ENCODE data around the gene MSTO1.
"Not testable (repeated sequence)": the region's sequence is repeated elsewhere in the genome, so short reads cannot be mapped to it uniquely, and the experiment has no call there.

Gene MSTO1

DNA sequence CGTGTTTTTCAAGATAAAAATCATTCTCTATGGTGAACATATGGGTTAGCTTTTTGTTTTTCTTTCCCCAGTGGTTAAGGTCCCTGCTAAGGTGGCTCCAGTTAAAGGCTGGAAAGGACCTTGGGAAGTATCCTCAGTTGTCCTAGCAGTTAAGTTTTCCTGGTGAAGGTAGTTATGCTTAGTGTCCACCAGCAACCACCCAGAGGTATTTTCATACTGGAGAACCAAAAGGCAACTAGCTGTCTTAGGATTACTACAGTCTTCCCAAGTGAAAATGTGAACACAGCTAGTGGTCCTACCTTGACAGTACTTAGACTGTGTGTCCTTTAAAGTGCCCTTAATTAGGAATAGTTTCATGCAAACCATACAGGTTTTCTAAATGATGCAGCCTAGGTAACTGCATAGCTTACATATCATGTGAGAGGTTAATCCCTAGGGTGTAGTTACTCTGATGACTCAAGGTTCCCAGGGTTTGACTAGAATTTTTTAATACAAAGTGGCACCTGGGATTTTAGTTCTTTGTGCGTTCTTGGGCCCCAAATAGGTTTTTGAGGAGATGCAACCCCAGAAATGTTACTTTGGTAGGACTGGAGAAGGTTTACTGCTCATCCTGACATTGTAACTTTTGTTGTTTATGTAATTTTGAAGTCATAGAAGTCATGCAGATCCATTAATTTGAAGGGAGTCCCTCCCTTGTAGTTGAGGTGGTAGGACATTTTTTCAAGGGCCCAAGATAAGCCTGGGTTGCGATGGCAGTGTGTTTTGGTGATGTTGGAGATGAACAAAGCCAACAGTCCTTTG lies 42.0 kb downstream of the MSTO1 start:
- Histone ChIP-seq H3K4me2 (ENCODE audit: low read depth, low read length) (no peak overlapping the region), H3K27me3 (replicated peaks; ENCODE audit: insufficient read depth, low read length) (no peaks in the 10 kb centered on the region), H3K4me1 (ENCODE audit: low read length) (no peaks in the 10 kb centered on the region), H3K4me3 (ENCODE audit: low read length) (no peak overlapping the region), H3K9me3 (replicated peaks; ENCODE audit: insufficient read depth, low read length) (no peaks in the 10 kb centered on the region), H3K36me3 (replicated peaks; ENCODE audit: insufficient read depth, low read length) (no peaks in the 10 kb centered on the region), H3K79me2 (ENCODE audit: low read length) (no peaks in the 10 kb centered on the region), H3K27ac (ENCODE audit: low read length) (no peak overlapping the region), H3K9me2 (replicated peaks; ENCODE audit: insufficient read depth, low read length) (no peaks in the 10 kb centered on the region), H2AFZ (ENCODE audit: low read length) (no peak overlapping the region), H3K9ac (ENCODE audit: low read length) (no peak overlapping the region), H3F3A (ENCODE audit: insufficient read depth, low read length) (no peaks in the 10 kb centered on the region), H4K20me1 (ENCODE audit: insufficient read depth, low read length) (no peaks in the 10 kb centered on the region)
- no peak for DNase-seq
- TF ChIP-seq CTCF (IDR thresholded peaks at IDR 0.05; ENCODE audit: low read length) (no peak), EZH2 (optimal IDR thresholded peaks at IDR 0.05; ENCODE audit: low read depth, low read length) (no peak), EZH2phosphoT487 (IDR thresholded peaks at IDR 0.05; ENCODE audit: low read length) (no peak)

DNA sequence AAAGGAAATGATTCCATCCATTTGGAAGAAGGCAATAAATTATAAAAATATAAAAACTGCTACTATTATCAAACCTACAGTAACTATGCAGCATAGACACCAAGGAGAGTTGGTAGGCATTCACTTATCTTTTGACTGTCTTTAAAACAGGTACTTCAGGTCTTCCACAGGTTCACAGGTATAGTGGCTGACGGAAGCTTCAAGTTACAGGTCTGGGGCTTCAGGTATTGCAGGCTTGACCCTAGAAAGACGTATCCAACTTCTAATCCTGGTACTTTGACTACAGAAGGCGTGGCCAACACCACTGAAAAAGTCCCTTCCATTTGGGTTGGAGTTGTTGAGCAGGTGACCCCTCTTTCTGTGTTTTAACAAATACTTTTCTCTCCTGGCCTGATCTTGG lies 42.9 kb downstream of the MSTO1 start:
- Histone ChIP-seq H3K9me2 (replicated peaks; ENCODE audit: insufficient read depth, low read length) (no peaks in the 10 kb centered on the region), H3K4me3 (ENCODE audit: low read length) (no peak overlapping the region), H3F3A (ENCODE audit: insufficient read depth, low read length) (no peaks in the 10 kb centered on the region), H3K4me1 (ENCODE audit: low read length) (no peaks in the 10 kb centered on the region), H3K9ac (ENCODE audit: low read length) (no peak overlapping the region), H3K27ac (ENCODE audit: low read length) (no peak overlapping the region), H3K79me2 (ENCODE audit: low read length) (no peaks in the 10 kb centered on the region), H4K20me1 (ENCODE audit: insufficient read depth, low read length) (no peaks in the 10 kb centered on the region), H2AFZ (ENCODE audit: low read length) (no peak overlapping the region), H3K4me2 (ENCODE audit: low read depth, low read length) (no peak overlapping the region), H3K27me3 (replicated peaks; ENCODE audit: insufficient read depth, low read length) (no peaks in the 10 kb centered on the region), H3K9me3 (replicated peaks; ENCODE audit: insufficient read depth, low read length) (no peaks in the 10 kb centered on the region), H3K36me3 (replicated peaks; ENCODE audit: insufficient read depth, low read length) (no peaks in the 10 kb centered on the region)
- TF ChIP-seq CTCF (IDR thresholded peaks at IDR 0.05; ENCODE audit: low read length) (no peak), EZH2 (optimal IDR thresholded peaks at IDR 0.05; ENCODE audit: low read depth, low read length) (no peak), EZH2phosphoT487 (IDR thresholded peaks at IDR 0.05; ENCODE audit: low read length) (no peak)
- no peak for DNase-seq

- Histone ChIP-seq H3F3A (ENCODE audit: insufficient read depth, low read length) (0 out of 2 replicates have a peak, but pooled peaks cover 4% of the 10 kb centered on the region), H3K27me3 (replicated peaks; ENCODE audit: insufficient read depth, low read length) (no peaks in the 10 kb centered on the region), H3K4me1 (ENCODE audit: low read length) (no peaks in the 10 kb centered on the region), H3K4me3 (ENCODE audit: low read length) (no peak overlapping the region), H3K9me3 (replicated peaks; ENCODE audit: insufficient read depth, low read length) (no peaks in the 10 kb centered on the region), H3K27ac (ENCODE audit: low read length) (no peak overlapping the region), H3K36me3 (replicated peaks; ENCODE audit: insufficient read depth, low read length) (peaks cover 12% of the 10 kb centered on the region; the same call in 1 of the 2 replicates), H3K79me2 (ENCODE audit: low read length) (no peaks in the 10 kb centered on the region), H2AFZ (ENCODE audit: low read length) (no peak overlapping the region), H4K20me1 (ENCODE audit: insufficient read depth, low read length) (no peaks in the 10 kb centered on the region), H3K9me2 (replicated peaks; ENCODE audit: insufficient read depth, low read length) (no peaks in the 10 kb centered on the region), H3K9ac (ENCODE audit: low read length) (no peak overlapping the region), H3K4me2 (ENCODE audit: low read depth, low read length) (no peak overlapping the region)
- TF ChIP-seq EZH2phosphoT487 (IDR thresholded peaks at IDR 0.05; ENCODE audit: low read length) (no peak), CTCF (IDR thresholded peaks at IDR 0.05; ENCODE audit: low read length) (no peak), EZH2 (optimal IDR thresholded peaks at IDR 0.05; ENCODE audit: low read depth, low read length) (no peak)
- no peak for DNase-seq
These were observed 47.4 kb downstream of the MSTO1 start for GRCh38 chr1:155657463-155657862.

GRCh38 chr1:155661239-155661638 lies 51.2 kb downstream of the MSTO1 start:
- not testable (repeated sequence) for H4K20me1 ChIP-seq (ENCODE audit: insufficient read depth, low read length); H3K27ac ChIP-seq (ENCODE audit: low read length); H3K9ac ChIP-seq (ENCODE audit: low read length); H3K9me3 ChIP-seq (replicated peaks; ENCODE audit: insufficient read depth, low read length); H3K9me2 ChIP-seq (replicated peaks; ENCODE audit: insufficient read depth, low read length); H3F3A ChIP-seq (ENCODE audit: insufficient read depth, low read length); DNase-seq; H3K4me1 ChIP-seq (ENCODE audit: low read length); H3K79me2 ChIP-seq (ENCODE audit: low read length); H3K4me3 ChIP-seq (ENCODE audit: low read length); H3K4me2 ChIP-seq (ENCODE audit: low read depth, low read length); H3K27me3 ChIP-seq (replicated peaks; ENCODE audit: insufficient read depth, low read length); H2AFZ ChIP-seq (ENCODE audit: low read length)
- peaks cover 18% of the 10 kb centered on the region; the same call in 1 of the 2 replicates for H3K36me3 ChIP-seq (replicated peaks; ENCODE audit: insufficient read depth, low read length)
